ENCODE data around the gene MCU.

The MCU gene

GRCh38 chr10:72782649-72783330 lies 90.8 kb downstream of the MCU start:
- peaks cover 21% of the 10 kb centered on the region for H3K4me1 ChIP-seq (ENCODE audit: control insufficient read depth, insufficient read depth, low read length)
- no peak overlapping the region for H3K27ac ChIP-seq (ENCODE audit: insufficient read depth, low read depth, low read length, poor library complexity, severe bottlenecking)
- no peaks in the 10 kb centered on the region for H3K36me3 ChIP-seq (ENCODE audit: control insufficient read depth, insufficient read depth, low read length)
- H3K27me3 ChIP-seq (ENCODE audit: control insufficient read depth, insufficient read depth, low read length, poor library complexity, severe bottlenecking), result no peaks in the 10 kb centered on the region
- WGBS, 2 experiments, result 87 to 96% methylated on average over 4 to 5 of the region's 5 CpGs
- no peaks in the 10 kb centered on the region for H3K9me3 ChIP-seq (ENCODE audit: control insufficient read depth, low read length)
- no peak overlapping the region for H3K4me3 ChIP-seq (ENCODE audit: insufficient read depth, low read depth, low read length)

GRCh38 chr10:72783410-72783833 lies 91.5 kb downstream of the MCU start:
- Histone ChIP-seq H3K36me3 (ENCODE audit: control insufficient read depth, insufficient read depth, low read length) (no peaks in the 10 kb centered on the region), H3K4me1 (ENCODE audit: control insufficient read depth, insufficient read depth, low read length) (peaks cover 21% of the 10 kb centered on the region), H3K9me3 (ENCODE audit: control insufficient read depth, low read length) (no peaks in the 10 kb centered on the region), H3K27ac (ENCODE audit: insufficient read depth, low read depth, low read length, poor library complexity, severe bottlenecking) (no peak overlapping the region), H3K4me3 (ENCODE audit: insufficient read depth, low read depth, low read length) (no peak overlapping the region), H3K27me3 (ENCODE audit: control insufficient read depth, insufficient read depth, low read length, poor library complexity, severe bottlenecking) (no peaks in the 10 kb centered on the region)
- 43 to 52% methylated on average over 1 of the region's 1 CpG for WGBS, 2 experiments

- H3K36me3 ChIP-seq (ENCODE audit: control insufficient read depth, insufficient read depth, low read length), result no peaks in the 10 kb centered on the region
- no peaks in the 10 kb centered on the region for H3K27me3 ChIP-seq (ENCODE audit: control insufficient read depth, insufficient read depth, low read length, poor library complexity, severe bottlenecking)
- no peak overlapping the region for H3K27ac ChIP-seq (ENCODE audit: insufficient read depth, low read depth, low read length, poor library complexity, severe bottlenecking)
- H3K4me1 ChIP-seq (ENCODE audit: control insufficient read depth, insufficient read depth, low read length), result peaks cover 21% of the 10 kb centered on the region
- H3K9me3 ChIP-seq (ENCODE audit: control insufficient read depth, low read length), result no peaks in the 10 kb centered on the region
- H3K4me3 ChIP-seq (ENCODE audit: insufficient read depth, low read depth, low read length), result no peak overlapping the region
- WGBS, 2 experiments, result 50 to 55% methylated on average over 7 of the region's 7 CpGs
Measured at GRCh38 chr10:72784551-72785351, 92.8 kb downstream of the MCU start.

- WGBS, 2 experiments, result 96 to 99% methylated on average over 2 of the region's 2 CpGs
- H3K27ac ChIP-seq (ENCODE audit: insufficient read depth, low read depth, low read length, poor library complexity, severe bottlenecking), result no peak overlapping the region
Measured at GRCh38 chr10:72785409-72785808, 93.5 kb downstream of the MCU start.

GRCh38 chr10:72790216-72790990 lies 98.5 kb downstream of the MCU start:
- Histone ChIP-seq H3K9me3 (ENCODE audit: control insufficient read depth, low read length) (no peaks in the 10 kb centered on the region), H3K36me3 (ENCODE audit: control insufficient read depth, insufficient read depth, low read length) (no peaks in the 10 kb centered on the region), H3K4me1 (ENCODE audit: control insufficient read depth, insufficient read depth, low read length) (peaks cover 6% of the 10 kb centered on the region), H3K4me3 (ENCODE audit: insufficient read depth, low read depth, low read length) (no peak overlapping the region), H3K27ac (ENCODE audit: insufficient read depth, low read depth, low read length, poor library complexity, severe bottlenecking) (no peak overlapping the region), H3K27me3 (ENCODE audit: control insufficient read depth, insufficient read depth, low read length, poor library complexity, severe bottlenecking) (no peaks in the 10 kb centered on the region)
- WGBS, 2 experiments, result 82 to 87% methylated on average over 3 of the region's 3 CpGs

More at GRCh38 chr10:72785409-72785808, 93.5 kb downstream of the MCU start:
- Histone ChIP-seq H3K36me3 (ENCODE audit: control insufficient read depth, insufficient read depth, low read length) (no peaks in the 10 kb centered on the region), H3K4me1 (ENCODE audit: control insufficient read depth, insufficient read depth, low read length) (peaks cover 21% of the 10 kb centered on the region), H3K4me3 (ENCODE audit: insufficient read depth, low read depth, low read length) (no peak overlapping the region), H3K9me3 (ENCODE audit: control insufficient read depth, low read length) (no peaks in the 10 kb centered on the region), H3K27me3 (ENCODE audit: control insufficient read depth, insufficient read depth, low read length, poor library complexity, severe bottlenecking) (no peaks in the 10 kb centered on the region)

- no peaks in the 10 kb centered on the region for H3K27me3 ChIP-seq (ENCODE audit: control insufficient read depth, insufficient read depth, low read length, poor library complexity, severe bottlenecking)
- H3K4me1 ChIP-seq (ENCODE audit: control insufficient read depth, insufficient read depth, low read length), result peaks cover 5% of the 10 kb centered on the region
- H3K36me3 ChIP-seq (ENCODE audit: control insufficient read depth, insufficient read depth, low read length), result no peaks in the 10 kb centered on the region
- H3K27ac ChIP-seq (ENCODE audit: insufficient read depth, low read depth, low read length, poor library complexity, severe bottlenecking), result no peak overlapping the region
- H3K4me3 ChIP-seq (ENCODE audit: insufficient read depth, low read depth, low read length), result no peak overlapping the region
- WGBS, 2 experiments, result 59 to 73% methylated on average over 3 of the region's 3 CpGs
- H3K9me3 ChIP-seq (ENCODE audit: control insufficient read depth, low read length), result no peaks in the 10 kb centered on the region
Measured at GRCh38 chr10:72792288-72792687, 100.3 kb downstream of the MCU start.

GRCh38 chr10:72793752-72794151 lies 101.8 kb downstream of the MCU start:
- Histone ChIP-seq H3K27ac (ENCODE audit: insufficient read depth, low read depth, low read length, poor library complexity, severe bottlenecking) (no peak overlapping the region), H3K4me1 (ENCODE audit: control insufficient read depth, insufficient read depth, low read length) (peaks cover 5% of the 10 kb centered on the region), H3K36me3 (ENCODE audit: control insufficient read depth, insufficient read depth, low read length) (no peaks in the 10 kb centered on the region), H3K27me3 (ENCODE audit: control insufficient read depth, insufficient read depth, low read length, poor library complexity, severe bottlenecking) (no peaks in the 10 kb centered on the region), H3K4me3 (ENCODE audit: insufficient read depth, low read depth, low read length) (no peak overlapping the region), H3K9me3 (ENCODE audit: control insufficient read depth, low read length) (no peaks in the 10 kb centered on the region)
- 40 to 71% methylated on average over 1 of the region's 1 CpG for WGBS, 2 experiments

- 56 to 66% methylated on average over 2 of the region's 2 CpGs for WGBS, 2 experiments
- no peaks in the 10 kb centered on the region for H3K27me3 ChIP-seq (ENCODE audit: control insufficient read depth, insufficient read depth, low read length, poor library complexity, severe bottlenecking)
- no peak overlapping the region for H3K4me3 ChIP-seq (ENCODE audit: insufficient read depth, low read depth, low read length)
- H3K27ac ChIP-seq (ENCODE audit: insufficient read depth, low read depth, low read length, poor library complexity, severe bottlenecking), result no peak overlapping the region
- peaks cover 5% of the 10 kb centered on the region for H3K4me1 ChIP-seq (ENCODE audit: control insufficient read depth, insufficient read depth, low read length)
- H3K36me3 ChIP-seq (ENCODE audit: control insufficient read depth, insufficient read depth, low read length), result no peaks in the 10 kb centered on the region
- no peaks in the 10 kb centered on the region for H3K9me3 ChIP-seq (ENCODE audit: control insufficient read depth, low read length)
Measured at GRCh38 chr10:72794260-72794659, 102.3 kb downstream of the MCU start.

GRCh38 chr10:72796042-72796441 lies 104.1 kb downstream of the MCU start:
- 91% methylated on average over 3 of the region's 3 CpGs for WGBS, 2 experiments
- Histone ChIP-seq H3K4me3 (ENCODE audit: insufficient read depth, low read depth, low read length) (no peak overlapping the region), H3K4me1 (ENCODE audit: control insufficient read depth, insufficient read depth, low read length) (peaks cover 5% of the 10 kb centered on the region), H3K27ac (ENCODE audit: insufficient read depth, low read depth, low read length, poor library complexity, severe bottlenecking) (no peak overlapping the region), H3K9me3 (ENCODE audit: control insufficient read depth, low read length) (no peaks in the 10 kb centered on the region), H3K27me3 (ENCODE audit: control insufficient read depth, insufficient read depth, low read length, poor library complexity, severe bottlenecking) (no peaks in the 10 kb centered on the region), H3K36me3 (ENCODE audit: control insufficient read depth, insufficient read depth, low read length) (no peaks in the 10 kb centered on the region)

- no peak overlapping the region for H3K4me3 ChIP-seq (ENCODE audit: insufficient read depth, low read depth, low read length)
- peaks cover 5% of the 10 kb centered on the region for H3K4me1 ChIP-seq (ENCODE audit: control insufficient read depth, insufficient read depth, low read length)
- H3K27me3 ChIP-seq (ENCODE audit: control insufficient read depth, insufficient read depth, low read length, poor library complexity, severe bottlenecking), result no peaks in the 10 kb centered on the region
- no peaks in the 10 kb centered on the region for H3K36me3 ChIP-seq (ENCODE audit: control insufficient read depth, insufficient read depth, low read length)
- no peak overlapping the region for H3K27ac ChIP-seq (ENCODE audit: insufficient read depth, low read depth, low read length, poor library complexity, severe bottlenecking)
- no peaks in the 10 kb centered on the region for H3K9me3 ChIP-seq (ENCODE audit: control insufficient read depth, low read length)
- 86 to 99% methylated on average over 4 of the region's 4 CpGs for WGBS, 2 experiments
Measured at GRCh38 chr10:72796538-72796937, 104.6 kb downstream of the MCU start.

Measured in ectodermal cell (in vitro differentiated cells).